HG02678 (cell line): ENCODE measurements around the gene FAM170A.
A peak's percentile ranks its signal among the peaks of the same experiment; 100 is the strongest.

Experiments used
- ATAC-seq: cut with Tn5 transposase; IDR thresholded peaks from one replicate; pipeline ENCODE4 v1.9.1; 2021; ENCODE audit warnings: mild to moderate bottlenecking, moderate library complexity; ENCODE audit not compliant: unreplicated experiment

FAM170A gene, protein sequence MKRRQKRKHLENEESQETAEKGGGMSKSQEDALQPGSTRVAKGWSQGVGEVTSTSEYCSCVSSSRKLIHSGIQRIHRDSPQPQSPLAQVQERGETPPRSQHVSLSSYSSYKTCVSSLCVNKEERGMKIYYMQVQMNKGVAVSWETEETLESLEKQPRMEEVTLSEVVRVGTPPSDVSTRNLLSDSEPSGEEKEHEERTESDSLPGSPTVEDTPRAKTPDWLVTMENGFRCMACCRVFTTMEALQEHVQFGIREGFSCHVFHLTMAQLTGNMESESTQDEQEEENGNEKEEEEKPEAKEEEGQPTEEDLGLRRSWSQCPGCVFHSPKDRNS

DNA sequence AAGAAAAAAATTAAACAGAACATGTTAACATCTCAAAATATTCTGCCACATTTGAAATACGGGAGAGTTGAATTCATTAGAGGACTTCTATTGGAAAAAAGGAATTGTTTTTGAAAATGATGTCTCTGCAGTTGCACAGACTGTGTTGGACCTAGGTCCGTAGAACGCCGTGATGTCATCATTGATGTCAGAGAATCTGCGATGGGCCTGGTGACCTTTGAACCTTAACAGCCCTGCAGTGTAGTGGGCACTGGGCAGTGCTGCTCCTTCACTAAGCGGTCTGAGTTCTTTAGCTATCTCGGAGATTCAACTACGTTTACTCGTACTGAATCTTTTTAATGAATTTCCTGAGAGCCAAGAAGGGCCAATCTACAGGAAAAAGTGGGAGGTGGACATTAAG, at the start of gene FAM170A:
Gene FAM170A, plus strand, starts transcription at position 220 of the 400 bp plus-strand sequence. CDS start 211 bp downstream, outside the sequence.
- ATAC-seq = no peak

- ATAC-seq = no peak
Measured at GRCh38 chr5:119582987-119583386, 46.4 kb upstream of the FAM170A start.

DNA sequence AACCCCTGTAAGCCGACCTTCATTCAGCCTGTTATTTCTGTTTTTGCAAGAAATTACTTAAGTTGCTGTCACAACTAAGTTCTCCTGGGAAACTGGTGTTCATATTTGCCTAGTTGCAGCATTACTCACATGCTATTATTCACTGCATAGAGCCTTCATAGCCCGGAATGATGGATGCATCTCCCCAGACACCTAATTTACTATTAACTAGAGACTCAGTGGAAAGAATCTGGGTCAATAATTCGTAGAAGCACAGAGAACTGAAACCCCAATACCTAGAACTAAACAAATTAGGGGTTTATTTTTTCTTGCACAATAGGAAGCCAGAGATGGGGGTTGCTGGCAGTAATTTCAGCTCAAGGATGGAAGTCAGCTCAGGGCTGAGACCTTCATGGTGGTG, 45.7 kb upstream of the FAM170A start:
- ATAC-seq = peak; percentile 89

- no peak for ATAC-seq
Measured at GRCh38 chr5:119596046-119596445, 33.3 kb upstream of the FAM170A start.

- ATAC-seq = peak; percentile 67
Measured at GRCh38 chr5:119597728-119598298, 31.5 kb upstream of the FAM170A start.

DNA sequence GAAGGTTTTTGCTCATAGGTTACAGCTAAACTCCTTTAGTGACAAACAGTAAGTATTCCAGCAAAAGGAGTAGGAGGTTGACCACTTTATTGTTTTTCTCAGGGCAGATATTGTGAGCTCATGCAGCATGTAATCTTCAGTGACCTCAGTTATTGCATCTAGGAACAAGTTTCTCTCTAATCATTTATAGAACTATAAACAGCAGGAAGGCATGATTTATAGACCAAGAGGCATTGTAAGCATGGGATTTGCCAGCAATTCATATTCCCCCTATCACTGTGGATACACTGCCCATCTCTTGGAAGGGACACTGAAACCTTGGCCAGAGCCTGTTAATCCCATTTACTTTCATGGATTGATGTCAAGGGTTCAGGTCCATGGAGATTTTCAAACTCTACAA, 15.4 kb upstream of the FAM170A start:
- ATAC-seq = no peak

DNA sequence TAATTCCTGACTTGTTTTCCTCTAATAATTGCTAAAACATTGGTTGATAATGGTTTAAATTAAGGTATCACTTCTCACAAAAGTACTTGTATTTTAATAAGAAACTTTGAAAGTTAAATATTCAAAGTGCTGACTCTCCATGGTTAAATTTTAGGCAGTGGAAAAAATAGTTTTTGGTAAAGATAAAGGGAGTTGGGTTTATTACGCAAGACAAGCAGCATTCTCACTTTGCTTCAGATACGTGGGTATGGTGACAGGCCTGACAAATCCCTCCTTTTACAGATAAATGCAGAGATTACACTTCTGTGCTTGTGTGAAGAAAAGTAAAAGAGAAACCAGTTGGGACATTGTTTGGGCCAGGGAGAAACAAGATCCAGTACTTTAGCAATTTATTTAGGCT, 14.5 kb upstream of the FAM170A start:
- no peak for ATAC-seq

GRCh38 chr5:119626086-119626485, 3.3 kb upstream of the FAM170A start:
- no peak for ATAC-seq

DNA sequence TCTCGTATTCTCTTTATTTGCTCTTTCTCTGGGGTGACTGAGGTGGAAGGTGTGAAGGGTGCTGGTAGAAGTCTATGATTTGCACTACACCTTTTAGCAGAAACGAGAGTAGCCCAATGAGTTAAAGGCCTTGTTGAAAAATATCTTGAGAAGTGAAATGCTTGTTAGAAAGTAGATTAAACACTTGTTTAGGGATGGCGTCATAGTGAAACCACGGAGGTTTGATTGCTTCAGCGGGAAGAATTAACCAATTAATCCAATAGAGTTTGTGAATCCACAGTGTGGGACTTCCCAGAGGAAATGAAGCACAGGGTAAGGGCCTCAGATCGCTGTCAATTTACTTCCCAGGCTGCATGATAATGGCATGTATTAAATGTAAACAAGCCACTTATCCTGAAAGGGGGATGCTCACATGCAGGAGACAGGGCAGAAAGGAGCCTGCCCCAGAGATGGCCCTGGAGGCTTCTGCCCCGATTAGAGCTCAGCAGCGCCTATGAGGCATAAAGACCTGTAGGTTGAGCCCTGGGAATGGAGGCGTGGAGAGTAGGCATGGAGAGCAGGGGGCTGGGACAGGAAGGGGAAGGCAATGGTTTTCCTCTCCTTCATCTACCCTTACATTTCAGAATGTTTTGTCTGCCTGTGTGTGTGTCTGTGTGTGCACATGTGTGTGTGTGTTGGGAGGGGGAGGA, 1.5 kb downstream of the FAM170A start:
- ATAC-seq = no peak

- ATAC-seq = peak; percentile 58
Measured at GRCh38 chr5:119631660-119632059, 2.3 kb downstream of the FAM170A start.

- no peak for ATAC-seq
Measured at GRCh38 chr5:119651486-119651885, 22.1 kb downstream of the FAM170A start.

GRCh38 chr5:119655061-119655460, 25.7 kb downstream of the FAM170A start:
- no peak for ATAC-seq

DNA sequence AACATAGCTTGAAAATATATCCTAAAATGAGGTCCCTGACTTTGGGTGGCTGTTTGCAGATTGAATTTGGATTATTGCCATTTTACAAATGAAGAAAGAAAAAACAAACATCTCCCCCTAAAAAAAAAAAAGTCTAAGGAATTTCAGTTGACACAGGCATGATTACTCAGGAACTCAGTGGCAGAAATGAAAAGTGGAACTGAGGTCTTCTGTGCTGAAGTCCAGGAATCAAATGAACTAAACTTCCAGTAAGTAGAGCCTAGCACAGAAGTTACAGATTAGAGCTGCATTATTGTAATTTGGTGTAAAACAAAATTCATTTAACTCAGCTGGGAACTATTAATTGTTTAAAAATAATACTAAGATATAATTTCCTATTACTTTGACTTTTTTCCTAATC, 26.7 kb downstream of the FAM170A start:
- no peak for ATAC-seq

GRCh38 chr5:119666542-119666941, 37.2 kb downstream of the FAM170A start:
- no peak for ATAC-seq

- no peak for ATAC-seq
Measured at GRCh38 chr5:119678351-119679028, 49.1 kb downstream of the FAM170A start.

DNA sequence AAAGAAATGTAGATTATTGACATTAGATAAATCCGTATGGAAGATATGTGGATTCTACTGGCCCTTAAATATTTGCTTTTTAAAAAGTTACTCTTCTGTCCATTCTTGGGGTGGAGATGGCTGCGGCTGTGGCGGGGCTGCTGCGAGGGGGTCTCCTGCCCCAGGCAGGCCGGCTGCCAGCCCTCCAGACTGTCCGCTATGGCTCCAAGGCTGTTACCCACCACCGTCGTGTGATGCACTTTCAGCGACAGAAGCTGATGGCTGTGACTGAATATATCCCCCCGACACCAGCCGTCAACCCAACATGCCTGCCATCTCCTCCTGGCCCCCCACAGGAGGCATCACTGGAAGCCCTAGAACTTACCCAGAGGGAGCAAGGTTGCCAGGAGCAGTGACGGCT, 50.7 kb downstream of the FAM170A start:
- no peak for ATAC-seq

DNA sequence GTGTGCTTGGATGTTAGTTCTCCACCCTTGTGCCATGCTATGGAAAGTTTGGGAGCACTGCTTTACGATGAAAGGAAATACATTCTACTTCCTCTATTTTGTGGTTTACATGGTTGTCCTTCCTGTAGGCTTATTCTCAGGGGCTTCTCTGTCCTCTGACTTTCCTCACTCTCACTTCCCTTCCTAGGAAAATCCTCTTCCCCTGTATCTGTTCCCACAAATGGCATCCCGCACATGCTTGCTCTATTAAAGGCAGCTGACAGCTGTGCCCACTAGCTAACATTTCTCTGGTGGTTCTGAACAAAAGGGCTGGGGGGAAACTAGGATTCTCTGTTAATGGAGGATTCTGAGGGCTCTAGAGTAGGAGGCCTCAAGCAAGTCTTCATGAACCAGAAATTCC, 52.4 kb downstream of the FAM170A start:
- ATAC-seq = no peak

DNA sequence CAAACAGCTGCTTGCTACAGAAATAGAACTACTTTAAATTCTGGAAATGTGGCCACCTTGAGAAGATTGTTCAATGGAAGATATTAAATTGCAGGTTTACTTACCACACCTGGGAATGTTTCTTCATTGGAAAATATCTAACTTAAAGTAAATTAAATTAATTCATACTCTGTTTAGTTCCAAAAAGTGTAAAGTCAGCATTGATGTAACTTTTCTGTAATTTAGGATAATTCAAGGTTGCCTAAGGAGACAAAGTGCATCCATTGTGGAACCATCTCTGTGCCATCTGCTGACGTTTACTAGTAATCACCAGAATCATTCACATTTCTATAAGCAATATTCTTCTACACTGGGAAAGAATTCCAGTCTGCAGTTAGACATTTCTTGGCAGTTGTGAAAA, 53.0 kb downstream of the FAM170A start:
- ATAC-seq = no peak
